ENCODE results near the gene CDC6.

DNA sequence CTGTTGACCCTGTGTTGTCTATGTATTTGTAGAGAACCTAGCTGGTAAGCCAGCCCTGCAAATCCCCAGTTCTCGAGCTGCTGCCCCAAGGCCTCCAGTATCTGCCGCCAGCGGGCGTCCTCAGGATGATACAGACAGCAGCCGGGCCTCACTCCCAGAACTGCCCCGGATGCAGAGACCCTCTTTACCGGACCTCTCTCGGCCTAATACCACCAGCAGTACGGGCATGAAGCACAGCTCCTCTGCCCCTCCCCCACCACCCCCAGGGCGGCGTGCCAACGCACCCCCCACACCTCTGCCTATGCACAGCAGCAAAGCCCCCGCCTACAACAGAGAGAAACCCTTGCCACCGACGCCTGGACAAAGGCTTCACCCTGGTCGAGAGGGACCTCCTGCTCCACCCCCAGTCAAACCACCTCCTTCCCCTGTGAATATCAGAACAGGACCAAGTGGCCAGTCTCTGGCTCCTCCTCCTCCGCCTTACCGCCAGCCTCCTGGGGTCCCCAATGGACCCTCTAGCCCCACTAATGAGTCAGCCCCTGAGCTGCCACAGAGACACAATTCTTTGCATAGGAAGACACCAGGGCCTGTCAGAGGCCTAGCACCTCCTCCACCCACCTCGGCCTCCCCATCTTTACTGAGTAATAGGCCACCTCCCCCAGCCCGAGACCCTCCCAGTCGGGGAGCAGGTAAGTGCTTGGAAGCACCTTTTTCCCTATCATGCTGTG, 23.1 kb upstream of the CDC6 start:
- TF ChIP-seq, protein P1, sequence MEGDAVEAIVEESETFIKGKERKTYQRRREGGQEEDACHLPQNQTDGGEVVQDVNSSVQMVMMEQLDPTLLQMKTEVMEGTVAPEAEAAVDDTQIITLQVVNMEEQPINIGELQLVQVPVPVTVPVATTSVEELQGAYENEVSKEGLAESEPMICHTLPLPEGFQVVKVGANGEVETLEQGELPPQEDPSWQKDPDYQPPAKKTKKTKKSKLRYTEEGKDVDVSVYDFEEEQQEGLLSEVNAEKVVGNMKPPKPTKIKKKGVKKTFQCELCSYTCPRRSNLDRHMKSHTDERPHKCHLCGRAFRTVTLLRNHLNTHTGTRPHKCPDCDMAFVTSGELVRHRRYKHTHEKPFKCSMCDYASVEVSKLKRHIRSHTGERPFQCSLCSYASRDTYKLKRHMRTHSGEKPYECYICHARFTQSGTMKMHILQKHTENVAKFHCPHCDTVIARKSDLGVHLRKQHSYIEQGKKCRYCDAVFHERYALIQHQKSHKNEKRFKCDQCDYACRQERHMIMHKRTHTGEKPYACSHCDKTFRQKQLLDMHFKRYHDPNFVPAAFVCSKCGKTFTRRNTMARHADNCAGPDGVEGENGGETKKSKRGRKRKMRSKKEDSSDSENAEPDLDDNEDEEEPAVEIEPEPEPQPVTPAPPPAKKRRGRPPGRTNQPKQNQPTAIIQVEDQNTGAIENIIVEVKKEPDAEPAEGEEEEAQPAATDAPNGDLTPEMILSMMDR (IDR thresholded peaks at IDR 0.05): no peak
- TF ChIP-seq POLR2A (IDR thresholded peaks at IDR 0.05): no peak

Measured in heart left ventricle (tissue), 13 donors.